Activated CD4-positive, alpha-beta T cell treated with anti-CD3 and anti-CD28 coated beads for 36 hours (primary cell): Measurements from ENCODE around the gene KCNQ4. TPM values are rescaled to one million over a fixed set of nuclear protein-coding genes. Genes with fewer than 3 reads are reported as not detected.

ENCODE experiments used
- ATAC-seq: fragments of 200-7000 bp; cut with Tn5 transposase; one replicate; pipeline ENCODE4 v1.10.0; 2021; ENCODE audit warnings: mild to moderate bottlenecking, moderate library complexity
- CTCF ChIA-PET: fragments of 350-600 bp; sonication (Branson Sonifier 250); formaldehyde crosslinking; loops from one replicate; lab custom pipeline; 2021; ENCODE audit warnings: antibody characterized with exemption; lab: Charles Lee
- POLR2A ChIA-PET: fragments of 350-600 bp; sonication (Branson Sonifier 250); formaldehyde crosslinking; loops from one replicate; lab custom pipeline; 2021; ENCODE audit warnings: antibody characterized with exemption, inconsistent platforms; lab: Charles Lee
- DNase-seq: peaks from one replicate; pipeline ENCODE4 v3.0.0-alpha.2; 2020
- H3K27ac Mint-ChIP-seq: one replicate; pipeline ENCODE4 v1.8.0; 2021; ENCODE audit warnings: mixed read lengths
- H3K27me3 Mint-ChIP-seq: one replicate; pipeline ENCODE4 v1.8.0; 2021; ENCODE audit warnings: mixed read lengths
- H3K36me3 Mint-ChIP-seq: one replicate; pipeline ENCODE4 v1.8.0; 2021; ENCODE audit warnings: low read depth, mixed read lengths
- H3K4me1 Mint-ChIP-seq: one replicate; pipeline ENCODE4 v1.8.0; 2021; ENCODE audit warnings: mixed read lengths
- H3K4me3 Mint-ChIP-seq: one replicate; pipeline ENCODE4 v1.8.0; 2021; ENCODE audit warnings: mild to moderate bottlenecking, moderate library complexity, mixed read lengths
- H3K9me3 Mint-ChIP-seq: one replicate; pipeline ENCODE4 v1.8.0; 2021; ENCODE audit warnings: low read depth, mixed read lengths
- intact Hi-C, 2 experiments: fragments of 100-400 bp; cut with DNase I in 1 of 2; cut with micrococcal nuclease in 1 of 2; formaldehyde crosslinking; loops; one replicate each; pipeline versions ENCODE4 v1.14.2 to v1.15.1; 2022 to 2024; cut with DNase I, micrococcal nuclease
- total RNA-seq, 2 experiments: library from RNA; stranded (reverse); gene quantifications; one replicate each; pipeline ENCODE4 v1.2.3, GENCODE V29; 2021

KCNQ4 gene
- total RNA-seq, 2 experiments from 2014 or later: 0.43 to 0.58 TPM

- H3K4me1 Mint-ChIP-seq: peaks cover 16% of the 10 kb centered on the region
- H3K36me3 Mint-ChIP-seq: no peaks in the 10 kb centered on the region
- no peak overlapping the region for H3K4me3 Mint-ChIP-seq
- intact Hi-C loops: no loop called here
- no peak for ATAC-seq
- H3K27me3 Mint-ChIP-seq: no peaks in the 10 kb centered on the region
- H3K9me3 Mint-ChIP-seq: peaks cover 3% of the 10 kb centered on the region
- DNase-seq: no peak
- ChIA-PET CTCF (interaction anchor here (1.0 to 5.9 kb wide), 3 partner anchors 71 to 102 kb away, joined by 4 to 69 read pairs (median 6); no protein-coding TSS in a partner anchor), POLR2A (no interaction called here)
- H3K27ac Mint-ChIP-seq: no peak overlapping the region
These were observed 62.3 kb downstream of the KCNQ4 start for GRCh38 chr1:40845895-40846294.

DNA sequence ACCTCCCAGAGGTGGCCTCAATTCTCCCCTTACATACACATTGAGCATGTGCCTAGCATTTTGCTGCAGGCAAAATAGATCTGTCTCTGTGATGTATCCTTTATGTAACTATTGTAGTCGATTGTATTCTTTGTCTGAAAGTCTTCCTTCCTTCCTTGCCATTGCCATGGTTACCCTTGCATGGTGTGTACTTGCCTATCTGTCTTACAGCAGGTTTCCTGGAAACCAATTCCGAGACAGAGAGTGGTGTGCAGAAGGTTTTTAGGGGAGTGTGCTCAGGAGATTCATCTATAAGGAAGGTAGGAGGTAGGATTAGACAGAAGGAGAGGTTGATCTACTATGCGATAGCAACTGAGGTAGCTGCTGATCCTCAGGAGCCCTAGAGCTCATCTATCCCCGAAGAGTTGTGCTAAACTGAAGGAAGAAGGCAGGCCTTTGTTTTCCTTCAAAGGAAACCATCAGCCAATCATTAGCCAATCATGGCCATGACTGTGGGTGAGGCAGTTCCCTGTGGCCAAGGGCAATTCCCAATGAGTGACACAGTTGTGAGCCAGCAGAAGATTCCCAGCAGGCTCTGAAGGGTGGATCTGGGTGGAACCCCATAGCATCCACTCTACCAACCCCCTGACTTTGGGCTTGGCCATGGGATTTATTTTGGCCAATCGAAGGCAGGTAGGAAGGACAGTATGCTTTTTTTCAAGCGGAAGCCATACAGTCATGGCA, 63.6 kb downstream of the KCNQ4 start:
- ATAC-seq (no peak), DNase-seq (no peak)
- peaks cover 10% of the 10 kb centered on the region for H3K4me1 Mint-ChIP-seq
- CTCF ChIA-PET: interaction anchor here (0.5 to 5.9 kb wide), 4 partner anchors 12 to 104 kb away, joined by 3 to 69 read pairs (median 4); no protein-coding TSS in a partner anchor
- POLR2A ChIA-PET: no interaction called here
- H3K4me3 Mint-ChIP-seq: no peak overlapping the region
- no peaks in the 10 kb centered on the region for H3K27me3 Mint-ChIP-seq
- H3K36me3 Mint-ChIP-seq: no peaks in the 10 kb centered on the region
- H3K27ac Mint-ChIP-seq: no peak overlapping the region
- intact Hi-C loops: no loop called here
- peaks cover 3% of the 10 kb centered on the region for H3K9me3 Mint-ChIP-seq

- intact Hi-C loops: loop anchor here in 1 of 2 experiments (1.0 kb wide), 1 partner anchor 101 kb away; no protein-coding TSS in a partner anchor
- Mint-ChIP-seq H3K9me3 (no peaks in the 10 kb centered on the region), H3K36me3 (no peaks in the 10 kb centered on the region), H3K4me1 (peaks cover 10% of the 10 kb centered on the region), H3K27ac (no peak overlapping the region), H3K27me3 (no peaks in the 10 kb centered on the region), H3K4me3 (no peak overlapping the region)
- POLR2A ChIA-PET: no interaction called here
- DNase-seq: peak; percentile 39
- no peak for ATAC-seq
- CTCF ChIA-PET: interaction anchor here (0.6 to 5.9 kb wide), 16 partner anchors 9 to 695 kb away, joined by 3 to 69 read pairs (median 4); no protein-coding TSS in a partner anchor
These were observed 65.1 kb downstream of the KCNQ4 start for GRCh38 chr1:40848530-40849189.

- no peak overlapping the region for H3K27ac Mint-ChIP-seq
- no peaks in the 10 kb centered on the region for H3K9me3 Mint-ChIP-seq
- DNase-seq (peak; percentile 88), ATAC-seq (peak; percentile 90)
- no peaks in the 10 kb centered on the region for H3K27me3 Mint-ChIP-seq
- intact Hi-C loops: loop anchor here (1.0 to 5.0 kb wide), 7 partner anchors 76 to 708 kb away; no protein-coding TSS in a partner anchor
- peaks cover 10% of the 10 kb centered on the region for H3K4me1 Mint-ChIP-seq
- H3K4me3 Mint-ChIP-seq: no peak overlapping the region
- ChIA-PET CTCF (interaction anchor here (0.6 to 5.9 kb wide), 31 partner anchors 8 to 260 kb away, joined by 3 to 69 read pairs (median 4); partner anchors contain the start of gene NFYC), POLR2A (no interaction called here)
- no peaks in the 10 kb centered on the region for H3K36me3 Mint-ChIP-seq
These were observed 66.4 kb downstream of the KCNQ4 start for GRCh38 chr1:40849801-40850592.

GRCh38 chr1:40851643-40852042, 68.1 kb downstream of the KCNQ4 start:
- CTCF ChIA-PET: interaction anchor here (0.7 to 5.9 kb wide), 5 partner anchors 8 to 228 kb away, joined by 3 to 69 read pairs (median 4); no protein-coding TSS in a partner anchor

GRCh38 chr1:40853113-40853884, 69.7 kb downstream of the KCNQ4 start:
- ATAC-seq (no peak), DNase-seq (no peak)
- H3K4me1 Mint-ChIP-seq: peaks cover 5% of the 10 kb centered on the region
- no peaks in the 10 kb centered on the region for H3K9me3 Mint-ChIP-seq
- no peak overlapping the region for H3K27ac Mint-ChIP-seq
- no peaks in the 10 kb centered on the region for H3K36me3 Mint-ChIP-seq
- CTCF ChIA-PET: interaction anchor here (0.5 to 3.0 kb wide), 13 partner anchors 9 to 925 kb away, joined by 3 to 25 read pairs (median 4); partner anchors contain the start of gene CITED4
- no peaks in the 10 kb centered on the region for H3K27me3 Mint-ChIP-seq
- intact Hi-C loops: loop anchor here in 1 of 2 experiments (5.0 kb wide), 2 partner anchors 226 to 711 kb away; no protein-coding TSS in a partner anchor
- POLR2A ChIA-PET: interaction anchor here (0.7 kb wide), 1 partner anchor 8 kb away, joined by 3 read pairs; the partner anchor contains the start of gene CITED4
- H3K4me3 Mint-ChIP-seq: no peak overlapping the region

More at GRCh38 chr1:40851643-40852042, 68.1 kb downstream of the KCNQ4 start:
- Mint-ChIP-seq H3K4me3 (no peak overlapping the region), H3K4me1 (peaks cover 5% of the 10 kb centered on the region), H3K27ac (no peak overlapping the region), H3K9me3 (no peaks in the 10 kb centered on the region), H3K36me3 (no peaks in the 10 kb centered on the region), H3K27me3 (no peaks in the 10 kb centered on the region)
- POLR2A ChIA-PET: no interaction called here
- ATAC-seq (no peak), DNase-seq (no peak)
- intact Hi-C loops: loop anchor here (2.0 to 5.0 kb wide), 3 partner anchors 101 to 709 kb away; no protein-coding TSS in a partner anchor

DNA sequence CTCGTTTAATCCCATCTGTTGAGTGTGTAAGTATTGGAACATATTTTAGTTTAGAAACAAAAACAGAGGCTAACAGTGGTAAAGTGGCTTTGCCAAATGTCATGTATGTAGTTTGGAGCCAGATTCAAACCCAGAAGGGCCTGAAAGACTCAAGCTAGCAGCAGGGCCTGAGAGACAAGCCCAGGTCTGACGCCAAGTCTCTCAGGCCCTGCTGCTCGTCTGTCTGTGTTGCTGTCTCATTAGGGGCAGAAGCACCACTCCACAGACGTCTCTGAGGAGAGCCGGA, 70.2 kb downstream of the KCNQ4 start:
- intact Hi-C loops: loop anchor here in 1 of 2 experiments (5.0 kb wide), 2 partner anchors 227 to 712 kb away; no protein-coding TSS in a partner anchor

DNA sequence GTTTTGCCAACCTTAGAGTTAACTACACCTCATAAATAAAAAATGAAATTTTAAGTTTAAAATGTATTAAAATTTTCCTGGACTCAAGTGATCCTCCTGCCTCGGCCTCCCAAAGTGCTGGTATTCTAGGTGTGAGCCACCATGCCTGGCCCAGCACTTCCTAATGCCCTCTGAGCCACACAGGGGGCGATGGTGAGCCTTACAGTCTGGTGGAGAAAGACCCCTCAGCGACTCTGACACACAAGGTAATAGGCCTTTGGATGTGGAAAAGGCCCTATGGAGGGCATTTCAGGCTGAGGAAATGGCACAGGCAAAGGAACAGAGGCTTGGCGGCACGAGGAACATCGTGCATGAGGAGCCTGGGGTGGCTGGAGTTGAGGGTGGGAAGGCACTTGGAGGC, 71.9 kb downstream of the KCNQ4 start:
- H3K4me1 Mint-ChIP-seq: no peaks in the 10 kb centered on the region
- ChIA-PET CTCF (interaction anchor here (0.8 to 2.0 kb wide), 4 partner anchors 11 to 97 kb away, joined by 3 to 6 read pairs (median 4); no protein-coding TSS in a partner anchor), POLR2A (no interaction called here)
- no peak overlapping the region for H3K27ac Mint-ChIP-seq
- no peaks in the 10 kb centered on the region for H3K36me3 Mint-ChIP-seq
- ATAC-seq (peak; percentile 51), DNase-seq (peak; percentile 51)
- intact Hi-C loops: no loop called here
- H3K9me3 Mint-ChIP-seq: no peaks in the 10 kb centered on the region
- peaks cover 7% of the 10 kb centered on the region for H3K27me3 Mint-ChIP-seq
- H3K4me3 Mint-ChIP-seq: no peak overlapping the region

More for the DNA sequence above, 70.2 kb downstream of the KCNQ4 start:
- Mint-ChIP-seq H3K4me3 (no peak overlapping the region), H3K36me3 (no peaks in the 10 kb centered on the region), H3K27me3 (no peaks in the 10 kb centered on the region), H3K4me1 (peaks cover 5% of the 10 kb centered on the region), H3K9me3 (no peaks in the 10 kb centered on the region), H3K27ac (no peak overlapping the region)
- CTCF ChIA-PET: interaction anchor here (0.9 to 3.0 kb wide), 8 partner anchors 9 to 320 kb away, joined by 3 to 25 read pairs (median 6); partner anchors contain the start of gene CITED4
- POLR2A ChIA-PET: interaction anchor here (0.7 kb wide), 1 partner anchor 8 kb away, joined by 3 read pairs; the partner anchor contains the start of gene CITED4
- DNase-seq: no peak
- ATAC-seq: no peak

DNA sequence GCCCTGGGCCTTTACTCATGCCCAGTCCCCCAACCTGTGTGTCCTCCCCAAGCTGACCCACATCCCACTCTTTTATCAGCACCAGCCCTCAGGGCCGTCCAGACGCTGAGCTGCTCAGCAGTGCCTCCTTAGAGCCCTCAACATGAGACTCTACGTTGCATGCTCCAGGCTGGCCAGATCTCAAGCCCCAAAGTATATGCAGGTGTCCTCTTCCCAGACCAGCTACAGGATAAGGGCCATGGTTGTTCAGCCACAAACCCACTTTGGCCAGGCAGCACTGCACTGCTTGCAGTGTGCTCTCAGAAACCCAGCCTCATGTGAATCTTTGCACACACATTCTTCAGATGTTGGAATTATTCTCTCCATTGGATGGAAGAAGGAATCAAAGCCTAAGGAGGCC, 72.5 kb downstream of the KCNQ4 start:
- DNase-seq (no peak), ATAC-seq (no peak)
- Mint-ChIP-seq H3K27me3 (peaks cover 11% of the 10 kb centered on the region), H3K4me3 (no peak overlapping the region), H3K9me3 (no peaks in the 10 kb centered on the region), H3K36me3 (no peaks in the 10 kb centered on the region), H3K4me1 (peaks cover 4% of the 10 kb centered on the region), H3K27ac (no peak overlapping the region)
- POLR2A ChIA-PET: no interaction called here
- intact Hi-C loops: no loop called here
- CTCF ChIA-PET: interaction anchor here (0.8 to 2.0 kb wide), 4 partner anchors 11 to 96 kb away, joined by 3 to 6 read pairs (median 4); no protein-coding TSS in a partner anchor

GRCh38 chr1:40856656-40857302, 73.2 kb downstream of the KCNQ4 start:
- intact Hi-C loops: no loop called here
- ATAC-seq: no peak
- Mint-ChIP-seq H3K27me3 (peaks cover 11% of the 10 kb centered on the region), H3K4me3 (no peak overlapping the region), H3K4me1 (peaks cover 4% of the 10 kb centered on the region), H3K9me3 (no peaks in the 10 kb centered on the region), H3K27ac (no peak overlapping the region), H3K36me3 (no peaks in the 10 kb centered on the region)
- DNase-seq: no peak
- CTCF ChIA-PET: interaction anchor here (2.0 kb wide), 1 partner anchor 12 kb away, joined by 6 read pairs; no protein-coding TSS in a partner anchor
- POLR2A ChIA-PET: no interaction called here
